Upper lobe of left lung (tissue), 4 donors: ENCODE data around the gene ADAMTS17.

Source experiments
- EP300 ChIP-seq, 4 donors: sonication (generic); formaldehyde crosslinking; IDR thresholded peaks; one replicate each; pipeline ENCODE4 v1.5.1; 2017; ENCODE audit warnings: antibody characterized with exemption in 4 of 4, control low read depth in 2 of 4
- POLR2A ChIP-seq, 4 donors: fragments of 450-650 bp; IDR thresholded peaks; one replicate each; pipeline ENCODE4 v1.5.1; 2016 to 2017; ENCODE audit warnings: antibody characterized with exemption in 4 of 4, mild to moderate bottlenecking in 2 of 4
- POLR2AphosphoS5 ChIP-seq, 2 donors: sonication (generic); formaldehyde crosslinking; IDR thresholded peaks; one replicate each; pipeline ENCODE4 v1.5.1; 2017; ENCODE audit warnings: antibody characterized with exemption in 2 of 2
- TF ChIP-seq, protein P1 (sequence below), 6 experiments: fragments of 450-650 bp in 4 of 6; fragments of 200-600 bp in 2 of 6; sonication (generic) in 2 of 6; IDR thresholded peaks; one replicate each; pipeline ENCODE4 v1.5.1; 2016 to 2019; ENCODE audit warnings: antibody characterized with exemption in 6 of 6

DNA sequence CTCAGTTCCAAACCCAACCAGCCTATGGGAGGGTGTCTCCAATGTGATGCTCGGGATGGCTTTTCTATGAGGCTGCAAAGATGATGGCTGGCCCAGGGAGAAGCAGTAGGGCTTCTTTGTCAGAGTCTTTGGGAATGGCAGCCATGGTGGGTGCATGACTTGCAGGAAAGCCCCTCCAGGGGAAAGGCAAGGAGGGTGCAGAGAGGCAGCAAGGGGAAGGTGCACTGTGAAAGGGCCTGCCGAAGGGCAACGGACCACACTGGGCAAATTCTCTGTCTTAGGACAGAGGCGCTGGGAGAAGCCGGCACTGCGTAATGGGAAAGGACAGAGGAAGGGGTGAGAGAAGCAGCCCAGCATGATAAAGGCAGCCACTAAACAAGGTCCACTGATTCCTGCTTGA is 305.8 kb downstream of the ADAMTS17 start:
- TF ChIP-seq, protein P1, sequence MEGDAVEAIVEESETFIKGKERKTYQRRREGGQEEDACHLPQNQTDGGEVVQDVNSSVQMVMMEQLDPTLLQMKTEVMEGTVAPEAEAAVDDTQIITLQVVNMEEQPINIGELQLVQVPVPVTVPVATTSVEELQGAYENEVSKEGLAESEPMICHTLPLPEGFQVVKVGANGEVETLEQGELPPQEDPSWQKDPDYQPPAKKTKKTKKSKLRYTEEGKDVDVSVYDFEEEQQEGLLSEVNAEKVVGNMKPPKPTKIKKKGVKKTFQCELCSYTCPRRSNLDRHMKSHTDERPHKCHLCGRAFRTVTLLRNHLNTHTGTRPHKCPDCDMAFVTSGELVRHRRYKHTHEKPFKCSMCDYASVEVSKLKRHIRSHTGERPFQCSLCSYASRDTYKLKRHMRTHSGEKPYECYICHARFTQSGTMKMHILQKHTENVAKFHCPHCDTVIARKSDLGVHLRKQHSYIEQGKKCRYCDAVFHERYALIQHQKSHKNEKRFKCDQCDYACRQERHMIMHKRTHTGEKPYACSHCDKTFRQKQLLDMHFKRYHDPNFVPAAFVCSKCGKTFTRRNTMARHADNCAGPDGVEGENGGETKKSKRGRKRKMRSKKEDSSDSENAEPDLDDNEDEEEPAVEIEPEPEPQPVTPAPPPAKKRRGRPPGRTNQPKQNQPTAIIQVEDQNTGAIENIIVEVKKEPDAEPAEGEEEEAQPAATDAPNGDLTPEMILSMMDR (IDR thresholded peaks at IDR 0.05), result no peak
- TF ChIP-seq POLR2A (IDR thresholded peaks at IDR 0.05), result no peak
- TF ChIP-seq POLR2AphosphoS5 (IDR thresholded peaks at IDR 0.05), result no peak
- no peak for TF ChIP-seq EP300 (IDR thresholded peaks at IDR 0.05)
